ENCODE results near the gene CD59.
"Not testable (repeated sequence)": the region's sequence is repeated elsewhere in the genome, so short reads cannot be mapped to it uniquely, and the experiment has no call there.

CD59 gene

GRCh38 chr11:33742249-33742851, 6.1 kb upstream of the CD59 start:
- DNase-seq (ENCODE audit: low read depth in 2 of 2), result no peak

- no peak for DNase-seq (ENCODE audit: low read depth in 2 of 2)
Measured at GRCh38 chr11:33741806-33742205, 5.6 kb upstream of the CD59 start.

DNA sequence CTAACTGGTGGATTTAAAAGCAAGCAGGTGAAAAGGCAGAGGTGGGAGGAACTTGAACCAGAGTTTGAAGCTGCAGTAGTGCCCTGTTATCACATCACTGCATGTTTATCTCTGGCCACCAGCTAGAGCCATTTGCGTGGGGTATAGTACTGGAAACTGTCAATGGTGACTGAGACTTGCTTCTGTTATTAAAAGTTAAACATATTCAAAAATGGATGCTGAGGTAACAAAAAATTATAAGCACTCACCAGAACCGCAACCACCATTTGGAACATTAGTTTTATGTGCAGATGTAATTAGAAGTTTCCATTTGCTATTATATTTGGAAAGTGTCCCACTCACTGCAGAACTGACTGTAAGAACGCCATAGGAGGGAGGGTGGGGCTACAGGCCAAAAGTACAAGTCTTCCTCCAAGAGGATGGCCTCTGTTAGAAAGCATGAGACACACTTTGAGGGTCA, 1.2 kb upstream of the CD59 start:
- DNase-seq (ENCODE audit: low read depth in 2 of 2), result no peak

DNA sequence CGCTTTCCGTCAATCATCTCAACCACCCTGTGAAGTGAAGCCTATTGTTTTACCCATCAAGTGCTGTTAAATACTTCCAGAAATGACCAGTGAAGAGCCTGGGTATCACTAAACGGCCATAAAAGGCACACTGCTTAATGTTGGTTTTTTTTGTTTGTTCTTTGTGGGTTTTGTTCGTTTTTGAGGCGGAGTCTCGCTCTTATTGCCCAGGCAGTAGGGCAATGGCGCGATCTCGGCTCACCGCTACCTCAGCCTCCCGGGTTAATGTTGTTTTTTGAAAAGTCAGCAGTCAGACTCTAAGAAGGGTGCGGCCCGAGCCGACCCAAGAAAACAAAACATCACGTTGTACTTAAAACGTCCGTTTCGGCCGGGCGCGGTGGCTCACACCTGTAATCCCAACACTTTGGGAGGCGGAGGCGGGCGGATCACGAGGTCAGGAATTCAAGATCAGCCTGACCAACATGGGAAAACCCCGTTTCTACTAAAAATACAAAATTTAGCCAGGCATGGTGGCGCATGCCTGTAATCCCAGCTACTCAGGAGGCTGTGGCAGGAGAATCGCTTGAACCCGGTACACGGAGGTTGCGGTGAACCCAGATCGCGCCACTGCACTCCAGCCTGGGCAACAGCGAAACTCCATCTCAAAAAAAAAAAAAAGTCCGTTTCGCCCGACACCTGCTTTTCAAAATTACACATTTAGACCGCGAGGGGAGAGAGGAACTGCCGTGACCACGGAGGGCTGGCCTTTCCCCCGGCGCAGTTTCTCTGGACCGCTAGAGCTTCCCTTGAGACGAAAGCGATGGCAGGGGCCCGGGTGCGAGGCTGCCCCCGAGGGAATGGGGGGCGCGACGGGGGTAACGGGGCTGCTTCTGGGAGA, 714 bp downstream of the CD59 start:
- no peak for DNase-seq (ENCODE audit: low read depth in 2 of 2)

- DNase-seq (ENCODE audit: low read depth in 2 of 2), result no peak
Measured at GRCh38 chr11:33734441-33735270, 1.6 kb downstream of the CD59 start.

DNA sequence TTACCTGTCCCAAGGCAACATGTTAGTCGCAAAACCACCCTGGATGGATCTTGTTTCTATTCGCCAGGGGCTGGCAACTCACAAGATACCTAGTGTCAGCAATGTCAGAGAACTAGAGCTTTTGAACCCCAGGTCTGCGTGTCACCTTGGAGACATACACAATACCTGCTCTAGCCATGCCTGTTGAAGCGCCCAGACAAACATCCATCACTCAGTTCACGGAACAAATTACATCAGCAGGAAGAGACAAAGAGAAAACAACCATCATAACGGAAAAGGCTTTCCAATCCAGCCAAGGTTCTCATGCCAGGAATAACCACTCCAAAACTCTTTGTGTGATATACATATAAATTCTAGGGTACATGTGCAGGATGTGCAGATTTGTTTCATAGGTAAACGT, 2.2 kb downstream of the CD59 start:
- no peak for DNase-seq (ENCODE audit: low read depth in 2 of 2)

DNA sequence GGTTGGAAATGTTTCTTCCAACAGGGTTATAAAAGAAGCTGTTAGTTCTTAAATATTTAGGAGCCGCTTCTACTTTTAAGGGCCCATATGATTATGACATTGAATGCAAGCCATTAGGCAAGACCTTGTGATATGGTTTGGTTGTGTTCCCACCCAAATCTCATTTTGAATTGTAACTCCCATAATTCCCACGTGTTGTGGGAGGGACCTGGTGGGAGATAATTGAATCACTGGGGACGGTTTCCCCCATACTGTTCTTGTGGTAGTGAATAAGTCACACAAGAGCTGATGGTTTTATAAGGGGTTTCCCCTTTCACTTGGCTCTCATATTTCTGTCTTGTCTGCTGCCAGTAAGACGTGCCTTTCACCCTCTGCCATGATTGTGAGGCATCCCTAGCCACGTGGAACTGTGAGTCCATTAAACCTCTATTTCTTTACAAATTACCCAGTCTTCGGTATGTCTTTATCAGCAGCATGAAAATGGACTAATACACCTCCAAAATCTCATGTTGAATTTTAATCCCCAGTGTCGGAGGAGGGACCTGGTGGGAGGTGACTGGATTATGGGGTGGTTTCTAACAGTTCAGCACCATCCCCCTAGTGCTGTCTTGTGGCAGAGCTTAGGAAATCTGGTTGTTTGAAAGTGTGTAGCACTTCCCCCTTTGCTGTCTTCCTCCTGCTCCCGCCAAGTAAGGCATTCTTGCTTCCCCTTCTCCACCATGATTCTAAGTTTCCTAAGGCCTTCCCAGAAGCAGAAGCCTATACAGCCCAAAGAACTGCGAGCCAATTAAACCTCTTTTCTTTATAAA, 4.3 kb downstream of the CD59 start:
- DNase-seq (ENCODE audit: low read depth in 2 of 2), result no peak

DNA sequence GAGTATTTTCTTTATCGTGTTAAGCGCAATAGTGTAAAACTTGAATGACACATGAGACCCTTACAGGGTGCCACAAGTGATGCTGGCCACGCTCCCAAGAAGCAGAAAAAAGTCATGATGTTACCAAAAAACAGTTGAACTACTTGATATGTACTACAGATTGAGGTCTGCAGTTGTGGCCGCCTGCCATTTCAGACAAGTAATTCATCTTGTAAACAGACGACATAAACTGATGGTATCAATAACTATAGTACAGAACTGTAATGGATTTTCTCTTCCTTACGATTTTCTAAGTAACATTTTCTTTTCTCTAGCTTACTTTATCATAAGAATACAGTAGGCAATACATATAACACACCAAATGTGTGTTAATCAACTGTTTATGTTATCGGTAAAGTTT, 5.5 kb downstream of the CD59 start:
- no peak for DNase-seq (ENCODE audit: low read depth in 2 of 2)

- not testable (repeated sequence) for DNase-seq (ENCODE audit: low read depth in 2 of 2)
Measured at GRCh38 chr11:33729072-33729664, 7.1 kb downstream of the CD59 start.

GRCh38 chr11:33727539-33727938, 8.7 kb downstream of the CD59 start:
- not testable (repeated sequence) for DNase-seq (ENCODE audit: low read depth in 2 of 2)

GRCh38 chr11:33725496-33725895, 10.7 kb downstream of the CD59 start:
- DNase-seq (ENCODE audit: low read depth in 2 of 2), result no peak

DNA sequence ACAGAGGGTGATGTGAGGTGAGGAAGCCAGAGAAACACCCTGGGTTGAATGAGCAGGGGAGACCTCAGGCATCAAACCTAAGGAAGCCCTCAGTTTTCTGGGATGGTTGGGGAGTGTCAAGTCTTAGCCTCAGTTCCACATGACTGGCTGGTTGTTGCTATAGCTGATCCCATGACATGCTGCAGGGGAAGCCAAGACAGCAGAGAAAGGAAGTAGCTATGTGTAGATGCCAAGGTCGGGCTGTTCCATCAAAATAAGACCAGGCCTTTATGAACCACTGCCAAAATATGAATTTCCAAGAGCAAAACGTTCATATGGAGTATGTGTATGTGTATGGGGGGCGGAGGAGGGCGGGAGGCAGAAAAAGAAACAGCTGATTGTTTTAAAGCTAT, 11.6 kb downstream of the CD59 start:
- no peak for DNase-seq (ENCODE audit: low read depth in 2 of 2)

- no peak for DNase-seq (ENCODE audit: low read depth in 2 of 2)
Measured at GRCh38 chr11:33723238-33723881, 12.9 kb downstream of the CD59 start.

DNA sequence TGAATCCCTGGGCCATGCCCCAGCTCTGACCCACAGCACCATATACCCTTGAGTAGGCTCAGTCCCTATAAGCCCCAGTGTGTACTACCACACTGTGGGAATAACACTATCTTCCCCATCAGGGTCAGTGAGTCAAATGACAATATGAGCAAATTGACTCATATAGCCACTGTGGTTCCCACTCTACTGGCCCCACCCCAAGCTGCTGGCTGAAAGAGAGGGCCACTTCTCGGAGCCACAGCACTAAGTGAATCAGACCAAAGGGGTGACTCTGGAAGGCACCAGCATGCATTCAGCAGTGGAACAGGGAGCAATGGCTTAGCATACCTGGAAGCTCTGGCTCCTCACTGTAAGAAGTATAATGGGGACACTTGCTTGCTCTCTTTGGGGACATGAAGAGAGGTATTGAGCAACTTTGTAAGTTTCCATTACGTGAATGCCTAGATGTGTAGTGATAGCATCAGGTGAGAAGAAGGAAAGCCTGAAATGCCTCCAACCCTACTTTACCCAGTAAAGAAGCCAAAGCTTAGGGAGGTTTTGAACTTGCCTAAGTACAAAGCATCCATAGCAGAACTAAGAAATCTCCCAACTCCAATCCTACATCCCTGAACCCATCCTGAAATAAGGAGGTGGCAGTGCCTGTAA, 13.5 kb downstream of the CD59 start:
- DNase-seq (ENCODE audit: low read depth in 2 of 2), result no peak

- DNase-seq (ENCODE audit: low read depth in 2 of 2), result no peak
Measured at GRCh38 chr11:33721984-33722383, 14.2 kb downstream of the CD59 start.

- DNase-seq (ENCODE audit: low read depth in 2 of 2), result no peak
Measured at GRCh38 chr11:33721426-33721825, 14.8 kb downstream of the CD59 start.

DNA sequence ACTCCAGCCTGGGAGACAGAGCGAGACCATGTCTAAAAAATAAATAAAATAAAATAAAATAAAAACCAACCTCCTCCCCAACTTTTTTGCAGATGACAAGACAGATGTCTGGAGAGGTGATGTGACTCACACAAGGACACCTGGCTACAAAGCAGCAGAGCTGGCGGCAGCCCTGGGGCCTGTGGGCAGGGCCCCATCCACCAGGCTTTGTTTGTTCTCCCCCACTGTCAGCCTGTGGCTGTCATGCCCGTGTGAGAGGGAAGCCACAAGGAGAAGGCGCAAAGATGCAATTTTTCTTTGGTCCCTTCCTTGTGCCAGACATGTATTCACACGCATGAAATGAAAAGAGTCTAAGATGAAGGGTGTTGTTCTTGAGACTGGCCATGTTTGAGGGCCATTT, 16.6 kb downstream of the CD59 start:
- no peak for DNase-seq (ENCODE audit: low read depth in 2 of 2)

GRCh38 chr11:33718440-33718839, 17.8 kb downstream of the CD59 start:
- no peak for DNase-seq (ENCODE audit: low read depth in 2 of 2)

DNA sequence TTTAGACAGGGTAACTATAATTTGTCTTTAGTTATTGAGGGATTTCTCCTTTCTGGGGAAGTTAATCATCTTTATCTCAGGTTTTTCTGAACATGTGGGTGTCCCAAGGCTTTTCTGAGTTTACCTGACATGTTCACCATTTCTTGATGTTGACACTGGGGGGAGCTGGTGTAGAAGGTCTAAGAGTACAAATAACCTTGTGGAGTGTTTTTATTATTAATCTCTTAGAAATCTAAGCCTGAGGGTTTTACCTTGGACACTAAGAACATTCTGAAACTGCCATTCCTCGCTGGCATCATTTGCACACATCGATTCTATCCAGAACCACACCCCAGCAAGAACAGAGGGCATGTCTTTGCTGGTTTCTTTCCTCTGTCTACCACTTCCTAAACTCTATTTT, 20.0 kb downstream of the CD59 start:
- DNase-seq (ENCODE audit: low read depth in 2 of 2), result no peak

DNA sequence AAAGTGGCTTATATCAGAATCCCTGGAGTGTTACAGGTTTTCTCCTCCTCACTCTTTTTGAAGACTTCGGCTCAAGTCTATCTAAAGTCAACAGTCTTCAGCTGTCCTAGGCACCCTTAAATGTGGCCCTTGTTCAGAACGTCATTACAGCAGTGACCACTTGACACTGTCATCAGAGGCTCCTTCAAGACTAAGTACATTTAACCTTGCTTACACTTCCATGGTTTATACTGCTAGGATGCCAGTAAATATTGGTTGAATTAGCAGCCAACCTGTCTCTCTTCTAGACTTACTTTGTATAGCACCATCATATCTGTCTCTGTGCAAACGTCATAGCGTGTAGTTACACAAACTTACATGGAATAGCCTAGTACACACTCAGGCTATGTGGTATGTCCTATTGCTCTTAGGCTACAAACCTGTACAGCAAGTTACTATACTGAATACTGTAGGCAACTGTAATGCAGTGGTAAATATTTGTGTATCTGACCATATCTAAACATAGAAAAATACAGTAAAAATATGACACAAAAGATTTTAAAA, 22.3 kb downstream of the CD59 start:
- DNase-seq (ENCODE audit: low read depth in 2 of 2), result no peak

Measured in stimulated activated CD4-positive, alpha-beta T cell treated with anti-CD3 and anti-CD28 coated beads, Interleukin-1b, Interleukin-23, amount 100 ng/mL, for 4 hours (primary cell).